Renal pelvis (tissue), 4 donors: ENCODE data around the gene RPL36A. TPM values are rescaled to one million over a fixed set of nuclear protein-coding genes. Genes with fewer than 3 reads are reported as not detected.

Source experiments
- DNase-seq: peaks from one replicate; pipeline ENCODE4 v3.0.0-alpha.2; 2013
- polyA plus RNA-seq, 3 donors: library from polyadenylated mRNA; unstranded; fragments of 120-200 nt; gene quantifications; one replicate each; pipeline ENCODE4 v1.2.1, GENCODE V29; 2013; ENCODE audit not compliant: insufficient read length in 3 of 3

Gene RPL36A
- polyA plus RNA-seq, 3 donors: 966 to 1,432 (median 1,147) TPM

DNA sequence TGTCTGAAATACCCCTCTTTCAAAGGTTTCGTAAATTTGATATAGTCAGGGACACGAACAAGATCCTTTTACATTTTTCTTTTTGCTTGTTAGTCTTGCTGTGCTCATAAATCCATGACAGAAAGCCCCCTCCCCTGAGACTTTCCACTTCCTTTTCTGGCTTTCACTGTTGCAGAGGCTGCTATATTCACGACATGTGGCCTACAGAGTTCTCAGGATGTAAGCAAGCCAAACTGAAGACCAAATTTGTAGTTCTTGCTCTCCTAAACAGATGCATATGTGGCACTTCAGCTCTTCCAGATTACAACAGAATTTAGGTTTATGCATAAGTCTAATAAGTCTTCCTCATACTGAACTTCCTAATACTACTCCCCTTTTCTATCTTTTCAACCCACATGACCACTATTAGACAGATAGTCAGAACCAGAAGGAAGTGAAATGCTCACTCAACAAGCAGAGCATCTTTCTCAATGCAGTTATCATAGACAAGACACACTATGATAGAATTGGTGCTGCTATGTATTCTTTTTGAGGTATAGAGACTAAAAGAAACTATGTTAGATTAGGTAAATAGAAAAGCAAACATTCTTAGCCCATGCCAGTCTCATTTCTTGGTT is 19.8 kb upstream of the RPL36A start:
- no peak for DNase-seq

DNA sequence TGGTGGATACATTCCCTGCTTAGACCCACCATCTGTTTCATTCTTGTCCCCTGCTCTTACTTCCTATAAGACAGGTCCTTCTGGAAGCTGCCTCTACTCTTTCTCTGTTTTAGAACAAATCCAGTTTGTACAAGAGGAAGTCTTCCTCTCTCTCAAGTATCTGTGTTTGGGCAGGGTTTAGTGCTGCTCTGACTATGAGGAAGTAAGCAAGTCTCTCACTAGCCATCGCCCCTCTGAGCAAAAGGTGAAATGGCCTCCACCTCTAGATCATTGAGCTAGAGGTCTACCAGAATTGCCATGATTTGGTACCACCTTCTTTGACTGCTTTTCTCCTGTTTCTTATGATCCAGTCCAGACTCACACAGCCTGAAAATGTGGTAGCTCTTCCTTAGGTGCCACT is 13.3 kb upstream of the RPL36A start:
- no peak for DNase-seq

- peak; percentile 30 for DNase-seq
These were observed 7.1 kb upstream of the RPL36A start for GRCh38 chrX:101383679-101384205.

DNA sequence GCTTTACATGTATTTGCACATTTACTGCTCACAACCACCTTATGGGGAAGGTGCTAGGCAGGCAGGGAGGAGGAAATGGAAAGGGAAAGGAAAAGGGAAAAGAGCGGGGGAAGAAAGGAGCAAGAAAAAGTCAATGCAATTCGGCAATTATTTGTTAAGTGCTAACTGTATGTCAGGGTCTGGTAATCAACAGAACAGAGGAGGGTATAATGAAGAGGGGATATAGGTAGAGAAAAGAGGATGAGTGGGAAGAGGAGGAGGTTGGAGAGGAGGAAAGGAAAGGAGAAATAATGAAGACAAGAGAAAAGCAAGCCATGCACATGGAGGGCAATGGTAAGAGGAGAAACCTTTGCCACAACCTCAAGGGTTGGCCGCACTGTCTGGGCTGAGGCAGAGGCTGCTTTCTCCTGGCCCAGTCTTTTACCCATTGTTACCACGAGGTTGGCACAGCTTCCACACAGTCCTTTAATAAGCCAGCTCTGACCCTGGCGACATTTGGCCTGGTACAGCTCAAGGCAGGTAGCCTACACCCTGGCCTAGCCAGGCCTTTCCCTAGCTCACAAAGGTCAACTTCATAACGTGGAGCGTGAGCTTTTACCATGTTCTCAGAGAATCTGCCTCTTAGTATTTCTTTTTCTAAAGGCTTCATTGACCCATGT is 5.7 kb upstream of the RPL36A start:
- DNase-seq: no peak

- no peak for DNase-seq
These were observed 4.8 kb upstream of the RPL36A start, which contains the start of gene BTK for GRCh38 chrX:101385795-101386541. TSS of gene BTK (minus strand) at chrX:101386191. CDS start at chrX:101375284, 10,907 bp downstream.

GRCh38 chrX:101386542-101386885 is 4.3 kb upstream of the RPL36A start:
- no peak for DNase-seq

DNA sequence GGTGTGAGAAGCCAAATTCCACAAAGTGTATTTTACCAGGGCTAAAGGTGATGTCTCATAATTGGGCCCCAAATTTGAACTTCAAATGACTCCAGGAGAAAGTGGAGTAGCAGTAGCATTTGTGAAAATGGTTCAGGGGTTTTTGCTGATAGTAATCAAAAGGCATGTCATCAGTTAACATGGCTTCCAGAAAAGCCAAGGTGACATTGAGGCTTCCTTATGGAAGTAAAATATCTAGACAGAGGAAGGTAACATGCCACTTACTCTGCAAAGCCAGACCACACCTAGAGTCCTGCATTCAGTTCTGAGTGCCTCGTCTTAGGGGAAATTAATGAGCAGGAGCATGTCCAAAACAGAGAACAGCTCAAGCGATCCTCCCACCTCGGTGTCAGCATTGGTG is 2.2 kb upstream of the RPL36A start:
- no peak for DNase-seq

DNA sequence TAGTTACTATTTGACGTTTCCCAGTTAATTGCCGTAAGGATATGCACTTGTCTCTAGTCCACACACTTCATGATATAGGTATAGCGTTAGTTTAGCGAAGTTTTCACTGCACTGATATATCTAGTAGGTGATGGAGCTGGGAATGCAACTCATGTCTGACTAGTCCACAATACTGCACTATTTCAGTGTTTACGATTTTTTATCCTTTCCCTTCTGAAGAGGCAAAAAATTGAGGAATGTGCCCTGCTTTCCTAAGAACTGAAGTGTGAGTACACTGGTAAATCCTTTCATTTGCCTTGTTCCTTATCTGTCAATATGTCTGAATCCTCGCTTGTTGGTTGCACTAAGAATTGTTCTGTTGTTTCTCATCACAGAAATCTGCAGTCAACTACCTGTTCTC is 1.0 kb downstream of the RPL36A start:
- DNase-seq: no peak

GRCh38 chrX:101393530-101394305 is 2.9 kb downstream of the RPL36A start:
- no peak for DNase-seq

- no peak for DNase-seq
These were observed 3.6 kb downstream of the RPL36A start for GRCh38 chrX:101394372-101394771.

DNA sequence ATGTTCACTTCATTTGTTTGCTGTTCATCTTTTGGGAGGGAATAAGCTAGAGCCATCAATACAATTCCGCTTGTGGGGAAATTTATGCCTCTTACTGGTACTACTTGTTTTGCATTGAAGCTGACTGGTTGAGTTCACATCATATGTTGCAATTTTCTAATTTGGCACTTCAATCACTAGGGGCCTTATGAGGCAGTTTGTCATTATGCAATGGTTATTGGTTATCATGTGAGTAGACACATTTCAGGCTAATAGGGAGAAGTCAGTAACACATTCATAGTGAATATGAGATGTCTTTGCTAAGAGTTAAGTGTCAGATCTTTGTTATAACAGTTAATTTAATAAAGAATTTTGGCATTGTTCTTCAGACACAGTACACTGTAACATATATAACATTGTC is 5.0 kb downstream of the RPL36A start:
- DNase-seq: no peak

DNA sequence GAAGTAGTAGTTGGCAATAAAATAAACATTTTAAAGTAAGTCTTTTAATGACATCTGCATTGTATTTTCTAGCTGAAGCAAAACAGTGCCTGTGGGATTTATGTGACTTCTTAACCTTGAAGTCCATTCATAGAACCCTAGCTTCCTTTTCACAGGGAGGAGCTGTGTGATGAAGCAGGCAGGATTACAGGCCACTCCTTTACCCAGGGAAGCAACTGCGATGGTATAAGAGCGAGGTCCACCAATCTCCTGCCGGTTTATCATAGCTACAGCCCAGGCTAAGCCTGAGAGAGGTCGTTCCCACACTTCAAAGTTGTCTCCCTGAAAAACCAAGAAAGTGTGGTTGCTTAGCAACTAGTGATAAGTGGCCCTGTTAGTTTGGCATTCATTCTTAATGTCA is 7.0 kb downstream of the RPL36A start:
- DNase-seq: no peak

DNA sequence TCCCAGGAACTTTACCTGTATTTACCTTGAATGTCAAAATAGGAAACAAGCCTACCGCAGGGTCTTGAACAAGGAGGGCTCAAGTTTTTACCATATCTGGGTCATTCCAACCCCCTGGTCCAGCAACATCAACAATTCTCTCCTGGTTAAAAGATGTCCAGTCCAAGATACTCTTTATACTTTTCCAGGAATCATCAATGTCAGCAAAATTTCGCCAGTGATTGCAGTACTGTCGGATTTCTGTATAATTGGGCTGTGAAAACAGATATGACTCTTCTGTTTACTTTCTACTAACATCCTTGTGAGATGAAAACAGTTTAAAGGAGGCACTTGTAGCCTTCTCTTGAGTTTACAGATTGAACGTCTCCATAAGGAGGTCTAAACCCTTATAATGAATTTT is 7.9 kb downstream of the RPL36A start:
- no peak for DNase-seq

GRCh38 chrX:101399825-101400224 is 9.0 kb downstream of the RPL36A start:
- DNase-seq: no peak

GRCh38 chrX:101407167-101407747 is 16.4 kb downstream of the RPL36A start:
- DNase-seq: no peak

DNA sequence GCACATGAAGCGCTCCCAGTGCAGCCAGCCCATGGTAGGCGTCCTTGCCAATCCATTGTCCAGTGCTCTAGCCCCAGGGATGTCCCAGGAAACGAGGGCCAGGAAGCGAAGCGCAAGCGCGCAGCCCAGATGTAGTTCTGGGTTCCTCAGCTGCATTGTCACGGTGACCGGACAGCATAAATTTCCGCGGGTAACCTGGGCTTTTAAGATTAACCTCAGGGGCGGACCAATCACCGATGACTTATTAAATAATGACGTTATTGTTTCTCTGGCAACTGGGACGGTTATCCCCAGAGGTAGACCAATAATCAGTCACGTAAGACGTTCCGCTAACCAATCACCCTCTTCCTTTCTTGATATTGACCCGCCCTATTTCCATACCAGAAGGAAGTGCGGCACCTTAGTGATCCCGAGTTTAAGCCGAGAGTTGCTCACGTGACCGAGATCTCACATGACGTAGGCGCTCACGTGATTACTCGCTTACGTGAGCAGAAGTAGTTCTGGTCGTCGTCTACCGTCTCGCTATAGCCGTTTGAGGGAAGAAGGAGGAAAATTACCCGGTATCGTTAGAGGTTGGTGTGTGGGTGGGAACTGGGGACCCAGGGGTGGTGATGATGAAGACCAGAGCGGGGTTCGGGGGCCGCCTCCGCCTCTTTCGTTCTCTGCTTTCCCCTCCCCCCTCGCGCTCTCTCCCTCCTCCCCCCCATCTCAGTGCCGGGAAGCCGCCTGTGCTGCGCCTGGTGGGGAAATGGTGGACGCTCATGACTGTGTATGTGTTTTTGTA is 17.1 kb downstream of the RPL36A start, which contains the start of the genes GLA and HNRNPH2:
GLA (minus strand) TSS at position 178 of the 784 bp plus-strand sequence; CDS start at position 156, 22 bp downstream.
HNRNPH2 (plus strand) TSS at position 475 of the 784 bp plus-strand sequence. CDS start 3,767 bp downstream, outside the sequence.
- DNase-seq: peak; percentile 97

DNA sequence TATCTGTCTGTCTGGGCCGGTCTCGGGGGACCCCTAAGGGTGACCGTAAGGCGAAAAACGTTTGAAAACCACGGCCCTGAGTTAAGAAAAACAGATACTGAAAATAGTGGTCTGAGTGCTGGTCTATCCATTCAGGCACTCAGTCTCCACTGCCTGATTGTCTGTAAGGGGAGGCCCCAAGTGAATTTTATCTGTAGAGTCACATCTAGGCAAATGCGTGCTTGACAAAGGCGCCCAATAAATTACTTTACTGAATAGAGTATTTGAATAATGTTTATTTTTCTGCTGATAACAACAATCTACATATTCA is 17.7 kb downstream of the RPL36A start:
- DNase-seq: no peak

- DNase-seq: no peak
These were observed 18.2 kb downstream of the RPL36A start for GRCh38 chrX:101409043-101409442.

DNA sequence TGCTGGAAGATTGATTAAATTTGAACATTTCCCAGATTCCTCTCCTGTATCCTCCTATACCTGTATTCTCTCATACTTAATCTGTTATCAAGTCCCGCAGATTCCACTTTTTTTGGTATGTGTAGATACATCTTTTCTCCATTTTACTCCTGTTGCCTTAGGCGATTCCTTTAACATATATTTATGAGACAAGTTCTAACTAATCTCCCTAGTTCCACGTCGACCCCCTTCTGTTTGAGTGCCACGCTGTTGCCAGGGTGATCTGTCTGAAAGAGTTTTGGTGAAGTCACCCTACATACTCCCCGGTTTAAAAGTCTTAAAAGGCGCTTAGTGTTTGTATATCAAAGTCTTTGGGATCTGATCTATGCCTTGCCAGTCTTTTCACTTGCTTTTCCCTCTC is 19.6 kb downstream of the RPL36A start:
- DNase-seq: no peak

DNA sequence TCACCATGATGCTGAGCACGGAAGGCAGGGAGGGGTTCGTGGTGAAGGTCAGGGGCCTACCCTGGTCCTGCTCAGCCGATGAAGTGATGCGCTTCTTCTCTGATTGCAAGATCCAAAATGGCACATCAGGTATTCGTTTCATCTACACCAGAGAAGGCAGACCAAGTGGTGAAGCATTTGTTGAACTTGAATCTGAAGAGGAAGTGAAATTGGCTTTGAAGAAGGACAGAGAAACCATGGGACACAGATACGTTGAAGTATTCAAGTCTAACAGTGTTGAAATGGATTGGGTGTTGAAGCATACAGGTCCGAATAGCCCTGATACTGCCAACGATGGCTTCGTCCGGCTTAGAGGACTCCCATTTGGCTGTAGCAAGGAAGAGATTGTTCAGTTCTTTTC is 21.2 kb downstream of the RPL36A start:
- no peak for DNase-seq
